ENCODE results near the gene EIF4G1. TPM values are rescaled to one million over a fixed set of nuclear protein-coding genes. Genes with fewer than 3 reads are reported as not detected.

Gene EIF4G1
- total and polyA plus RNA-seq, 12 donors: 231 to 600 (median 348) TPM

DNA sequence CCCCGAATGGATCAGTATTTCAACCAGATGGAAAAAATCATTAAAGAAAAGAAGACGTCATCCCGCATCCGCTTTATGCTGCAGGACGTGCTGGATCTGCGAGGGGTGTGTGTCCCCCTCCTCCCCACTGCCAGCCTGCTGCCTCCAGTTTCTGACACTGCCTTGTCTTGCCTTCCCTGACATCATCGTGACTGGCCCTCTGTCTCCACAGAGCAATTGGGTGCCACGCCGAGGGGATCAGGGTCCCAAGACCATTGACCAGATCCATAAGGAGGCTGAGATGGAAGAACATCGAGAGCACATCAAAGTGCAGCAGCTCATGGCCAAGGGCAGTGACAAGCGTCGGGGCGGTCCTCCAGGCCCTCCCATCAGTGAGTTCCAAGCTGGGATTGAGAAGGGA lies 10.9 kb downstream of the EIF4G1 start:
- intact Hi-C loops (cut with DNase I): no loop called here
- peak overlapping the region in 2 of 5 donors; percentile 54 to 96 for H3K27ac ChIP-seq
- H3K9me3 ChIP-seq (replicated peaks in 1 of 3): no peaks in the 10 kb centered on the region
- H3K4me1 ChIP-seq (replicated peaks in 1 of 2): peaks cover 32 to 36% of the 10 kb centered on the region in 2 donors
- no peaks in the 10 kb centered on the region for H3K27me3 ChIP-seq
- WGBS, 4 donors: 77 to 84% (median 82%) methylated on average over 13 of the region's 13 CpGs
- no peak for TF ChIP-seq POLR2A (IDR thresholded peaks at IDR 0.05)
- TF ChIP-seq, protein P1, sequence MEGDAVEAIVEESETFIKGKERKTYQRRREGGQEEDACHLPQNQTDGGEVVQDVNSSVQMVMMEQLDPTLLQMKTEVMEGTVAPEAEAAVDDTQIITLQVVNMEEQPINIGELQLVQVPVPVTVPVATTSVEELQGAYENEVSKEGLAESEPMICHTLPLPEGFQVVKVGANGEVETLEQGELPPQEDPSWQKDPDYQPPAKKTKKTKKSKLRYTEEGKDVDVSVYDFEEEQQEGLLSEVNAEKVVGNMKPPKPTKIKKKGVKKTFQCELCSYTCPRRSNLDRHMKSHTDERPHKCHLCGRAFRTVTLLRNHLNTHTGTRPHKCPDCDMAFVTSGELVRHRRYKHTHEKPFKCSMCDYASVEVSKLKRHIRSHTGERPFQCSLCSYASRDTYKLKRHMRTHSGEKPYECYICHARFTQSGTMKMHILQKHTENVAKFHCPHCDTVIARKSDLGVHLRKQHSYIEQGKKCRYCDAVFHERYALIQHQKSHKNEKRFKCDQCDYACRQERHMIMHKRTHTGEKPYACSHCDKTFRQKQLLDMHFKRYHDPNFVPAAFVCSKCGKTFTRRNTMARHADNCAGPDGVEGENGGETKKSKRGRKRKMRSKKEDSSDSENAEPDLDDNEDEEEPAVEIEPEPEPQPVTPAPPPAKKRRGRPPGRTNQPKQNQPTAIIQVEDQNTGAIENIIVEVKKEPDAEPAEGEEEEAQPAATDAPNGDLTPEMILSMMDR (IDR thresholded peaks at IDR 0.05): no peak
- H3K4me3 ChIP-seq: no peak overlapping the region
- peaks cover 0 to 100% of the 10 kb centered on the region in 2 donors for H3K36me3 ChIP-seq (replicated peaks in 1 of 2)
- no peak for DNase-seq

DNA sequence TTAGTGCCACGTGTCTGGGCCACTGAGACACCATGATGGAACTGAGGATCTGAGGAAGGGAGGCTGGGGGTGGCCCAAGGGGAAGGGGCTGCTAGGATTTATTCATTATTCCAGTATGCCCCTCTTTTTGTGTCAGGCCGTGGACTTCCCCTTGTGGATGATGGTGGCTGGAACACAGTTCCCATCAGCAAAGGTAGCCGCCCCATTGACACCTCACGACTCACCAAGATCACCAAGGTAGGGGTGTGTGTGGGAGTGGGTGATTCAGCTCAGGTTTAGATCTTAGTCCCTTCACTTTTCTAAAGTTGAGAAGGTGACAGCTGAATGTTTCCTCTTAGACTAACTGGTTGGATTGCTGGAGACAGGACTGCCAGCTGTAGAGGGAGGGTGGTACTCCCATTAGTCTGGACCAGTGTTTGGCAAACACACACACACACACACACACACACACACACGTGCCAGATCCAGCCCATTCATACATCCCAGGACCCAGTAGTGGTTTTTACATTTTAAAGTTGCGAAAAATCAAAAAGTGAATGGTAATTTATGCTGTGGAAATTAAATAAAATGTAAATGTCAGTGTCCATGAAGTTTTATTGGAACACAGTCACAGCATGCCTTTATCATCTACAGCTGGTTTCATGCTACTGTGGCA lies 11.4 kb downstream of the EIF4G1 start:
- Histone ChIP-seq H3K9me3 (replicated peaks in 1 of 3) (no peaks in the 10 kb centered on the region), H3K4me1 (replicated peaks in 1 of 2) (peaks cover 26 to 31% of the 10 kb centered on the region in 2 donors), H3K36me3 (replicated peaks in 1 of 2) (peaks cover 0 to 100% of the 10 kb centered on the region in 2 donors), H3K27ac (peak overlapping the region in 2 of 5 donors; percentile 54 to 96), H3K27me3 (no peaks in the 10 kb centered on the region), H3K4me3 (no peak overlapping the region)
- 66 to 82% (median 74%) methylated on average over 5 to 6 of the region's 6 CpGs for WGBS, 4 donors
- intact Hi-C loops (cut with DNase I): no loop called here
- DNase-seq: no peak
- TF ChIP-seq POLR2A (IDR thresholded peaks at IDR 0.05): no peak
- TF ChIP-seq, protein P1 (IDR thresholded peaks at IDR 0.05): no peak

DNA sequence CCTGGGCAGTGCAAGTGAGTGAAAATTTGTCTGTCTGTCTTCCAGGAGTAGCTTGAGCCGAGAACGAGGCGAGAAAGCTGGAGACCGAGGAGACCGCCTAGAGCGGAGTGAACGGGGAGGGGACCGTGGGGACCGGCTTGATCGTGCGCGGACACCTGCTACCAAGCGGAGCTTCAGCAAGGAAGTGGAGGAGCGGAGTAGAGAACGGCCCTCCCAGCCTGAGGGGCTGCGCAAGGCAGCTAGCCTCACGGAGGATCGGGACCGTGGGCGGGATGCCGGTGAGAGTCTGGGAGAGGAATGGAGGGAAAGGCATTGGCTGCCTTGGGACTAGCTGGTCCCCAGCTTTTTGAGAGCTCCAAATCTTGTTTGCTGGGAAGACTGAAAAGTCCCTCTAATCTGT lies 12.8 kb downstream of the EIF4G1 start:
- H3K36me3 ChIP-seq (replicated peaks in 1 of 2): peaks cover 0 to 100% of the 10 kb centered on the region in 2 donors
- no peaks in the 10 kb centered on the region for H3K9me3 ChIP-seq (replicated peaks in 1 of 3)
- 91 to 93% (median 92%) methylated on average over 20 to 21 of the region's 21 CpGs for WGBS, 4 donors
- no peaks in the 10 kb centered on the region for H3K27me3 ChIP-seq
- no peak overlapping the region for H3K4me3 ChIP-seq
- peak in 1 of 7 donors; percentile 19 for DNase-seq
- TF ChIP-seq, protein P1 (IDR thresholded peaks at IDR 0.05): no peak
- TF ChIP-seq POLR2A (IDR thresholded peaks at IDR 0.05): no peak
- peaks cover 13 to 19% of the 10 kb centered on the region in 2 donors for H3K4me1 ChIP-seq (replicated peaks in 1 of 2)
- intact Hi-C loops (cut with DNase I): no loop called here
- peak overlapping the region in 1 of 5 donors; percentile 21 for H3K27ac ChIP-seq

DNA sequence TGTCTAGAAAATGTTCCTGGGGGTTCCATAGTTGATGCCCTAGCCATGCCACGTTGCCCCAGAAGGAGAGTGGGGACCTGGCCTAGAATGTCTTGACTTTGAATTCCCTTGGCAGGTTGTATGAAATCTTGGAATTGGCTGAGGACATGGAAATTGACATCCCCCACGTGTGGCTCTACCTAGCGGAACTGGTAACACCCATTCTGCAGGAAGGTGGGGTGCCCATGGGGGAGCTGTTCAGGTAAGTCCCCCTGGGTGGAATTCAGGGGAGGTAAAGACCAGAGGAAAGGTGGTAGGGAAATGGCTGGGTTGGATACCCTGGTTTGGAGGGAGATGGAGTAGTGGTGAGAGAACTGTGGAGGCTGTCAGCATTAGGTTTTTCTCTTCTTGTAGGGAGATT lies 14.1 kb downstream of the EIF4G1 start:
- intact Hi-C loops (cut with DNase I): no loop called here
- no peak for TF ChIP-seq POLR2A (IDR thresholded peaks at IDR 0.05)
- TF ChIP-seq, protein P1 (IDR thresholded peaks at IDR 0.05): no peak
- H3K4me3 ChIP-seq: no peak overlapping the region
- no peak for DNase-seq
- no peaks in the 10 kb centered on the region for H3K27me3 ChIP-seq
- H3K9me3 ChIP-seq (replicated peaks in 1 of 3): no peaks in the 10 kb centered on the region
- H3K36me3 ChIP-seq (replicated peaks in 1 of 2): peaks cover 0 to 100% of the 10 kb centered on the region in 2 donors
- H3K4me1 ChIP-seq (replicated peaks in 1 of 2): peaks cover 1 to 6% of the 10 kb centered on the region in 2 donors
- H3K27ac ChIP-seq: no peak overlapping the region
- 46 to 79% (median 57%) methylated on average over 3 of the region's 3 CpGs for WGBS, 4 donors
